Endodermal cell (in vitro differentiated cells): ENCODE measurements around the gene NDUFV1. TPM values are rescaled to one million over a fixed set of nuclear protein-coding genes. Genes with fewer than 3 reads are reported as not detected.

Experiments used
- DNase-seq: peaks from one replicate; pipeline ENCODE4 v3.0.0-alpha.2; 2017
- H3K27ac ChIP-seq: 2 replicates; pipeline ENCODE4 v1.5.1; 2013; ENCODE audit warnings: mild to moderate bottlenecking, low read depth, low read length, moderate library complexity
- H3K27me3 ChIP-seq: 2 replicates; pipeline ENCODE4 v1.6.1; 2013; ENCODE audit warnings: mild to moderate bottlenecking, low read length, moderate library complexity; ENCODE audit not compliant: insufficient read depth, control insufficient read depth, poor library complexity, severe bottlenecking
- H3K36me3 ChIP-seq: 2 replicates; pipeline ENCODE4 v1.7.0; 2013; ENCODE audit warnings: mild to moderate bottlenecking, low read length, moderate library complexity; ENCODE audit not compliant: control insufficient read depth, insufficient read depth
- H3K4me1 ChIP-seq: one replicate; pipeline ENCODE4 v1.7.0; 2013; ENCODE audit warnings: low read length; ENCODE audit not compliant: control insufficient read depth, insufficient read depth
- H3K4me3 ChIP-seq: 2 replicates; pipeline ENCODE4 v1.5.1; 2013; ENCODE audit warnings: mild to moderate bottlenecking, low read length, moderate library complexity
- H3K9ac ChIP-seq: 2 replicates; pipeline ENCODE4 v1.6.1; 2013; ENCODE audit warnings: mild to moderate bottlenecking, low read length, moderate library complexity; ENCODE audit not compliant: poor library complexity, severe bottlenecking; ENCODE audit errors: extremely low read depth
- H3K9me3 ChIP-seq: 2 replicates; pipeline ENCODE4 v1.6.1; 2013; ENCODE audit warnings: mild to moderate bottlenecking, low read length, moderate library complexity; ENCODE audit not compliant: control insufficient read depth
- H3K27ac Mint-ChIP-seq: 2 replicates; pipeline ENCODE4 v1.8.0; 2020; ENCODE audit warnings: mixed read lengths
- H3K27me3 Mint-ChIP-seq: 2 replicates; pipeline ENCODE4 v1.8.0; 2021; ENCODE audit warnings: mild to moderate bottlenecking, mixed read lengths; ENCODE audit not compliant: insufficient read depth
- H3K36me3 Mint-ChIP-seq: 2 replicates; pipeline ENCODE4 v1.8.0; 2020; ENCODE audit warnings: low read depth, mixed read lengths
- H3K4me1 Mint-ChIP-seq: 2 replicates; pipeline ENCODE4 v1.8.0; 2020; ENCODE audit warnings: mixed read lengths
- H3K4me3 Mint-ChIP-seq: 2 replicates; pipeline ENCODE4 v1.8.0; 2020; ENCODE audit warnings: mild to moderate bottlenecking, moderate library complexity, mixed read lengths
- H3K9me3 Mint-ChIP-seq: 2 replicates; pipeline ENCODE4 v1.8.0; 2020; ENCODE audit warnings: mild to moderate bottlenecking, mixed read lengths
- CTCF ChIP-seq: fragments of 200-600 bp; sonication (generic); conservative IDR thresholded peaks from 2 replicates; pipeline ENCODE4 v1.5.0; 2021; ENCODE audit warnings: antibody characterized with exemption, mild to moderate bottlenecking
- WGBS, 2 experiments: methylation state at CpG; one replicate each; pipeline versions ENCODE4 v1.1.5 to v1.1.7; 2013; ENCODE audit warnings: missing lambda C conversion rate in 2 of 2, mixed read lengths in 1 of 2; ENCODE audit not compliant: insufficient coverage in 1 of 2, insufficient read length in 1 of 2; 5-methylcytosine and 5-hydroxymethylcytosine counted together
- long read RNA-seq, 4 experiments: library from polyadenylated mRNA in 2 of 4; library from RNA in 1 of 4; library from capped mRNA in 1 of 4; stranded (forward) in 3 of 4; unstranded in 1 of 4; transcript quantifications; one replicate each; pipeline ENCODE4 v2.0.0, GENCODE V29; 2020 to 2021; ENCODE audit warnings: inconsistent platforms in 1 of 4
- polyA plus RNA-seq, 2 experiments: library from polyadenylated mRNA; stranded (reverse); fragments of 50-300 nt; gene quantifications; one replicate each; pipeline ENCODE4 v1.2.3, GENCODE V29; 2013
- total RNA-seq, 2 donors: library from RNA; stranded (reverse); fragmentation: NEBNext Ultra II Directional in 1 of 2; extraction: Animal tissue kit (Norgen Biotek cat#: 25700) in 1 of 2; gene quantifications; 2 replicates in 1 of 2; 3 replicates in 1 of 2; pipeline ENCODE4 v1.2.1, GENCODE V29; 2021

The NDUFV1 gene
- total RNA-seq, result 100 to 1,000 TPM; 135 to 160 TPM
- polyA plus RNA-seq (2013, experiment 1 of 2), result 138 TPM
- polyA plus RNA-seq (2013, experiment 2 of 2), result 109 TPM
- long read RNA-seq, experiment 1, transcript NDUFV1-201 (10 exons, 1,596 nt), result major isoform, 37 of 61 reads
- long read RNA-seq, experiment 1, partial matches to known transcripts, result 9 of 61 reads
- long read RNA-seq, experiment 1, other reads (novel, unspliced or antisense), result 12 of 61 reads
- long read RNA-seq, experiment 2, transcript NDUFV1-201 (10 exons, 1,596 nt), result major isoform, 108 of 150 reads
- long read RNA-seq, experiment 2, partial matches to known transcripts, result 15 of 150 reads
- long read RNA-seq, experiment 2, other reads (novel, unspliced or antisense), result 23 of 150 reads
- long read RNA-seq, experiment 3, transcript NDUFV1-201 (10 exons, 1,596 nt), result major isoform, 410 of 468 reads
- long read RNA-seq, experiment 3, partial matches to known transcripts, result 14 of 468 reads
- long read RNA-seq, experiment 3, other reads (novel, unspliced or antisense), result 34 of 468 reads
- long read RNA-seq, experiment 4, transcript NDUFV1-201 (10 exons, 1,596 nt), result major isoform, 161 of 242 reads
- long read RNA-seq, experiment 4, partial matches to known transcripts, result 38 of 242 reads
- long read RNA-seq, experiment 4, other reads (novel, unspliced or antisense), result 38 of 242 reads

GRCh38 chr11:67606492-67607295 is at the start of gene NDUFV1:
NDUFV1 (plus strand) TSS chr11:67606936; CDS start chr11:67607005, 69 bp downstream.
- Histone ChIP-seq H3K4me1 (peaks cover 14% of the 10 kb centered on the region), H3K27ac (no peak within 1 kb of the TSS), H3K9ac (peak within 1 kb of the TSS; percentile 56), H3K27me3 (no peaks in the 10 kb centered on the region), H3K9me3 (peaks cover 12% of the 10 kb centered on the region), H3K36me3 (peaks cover 24% of the 10 kb centered on the region), H3K4me3 (peak within 1 kb of the TSS; percentile 86)
- H3K9me3 Mint-ChIP-seq, result peaks cover 12% of the 10 kb centered on the region
- 4 to 6% methylated on average over 40 to 69 of the region's 69 CpGs for WGBS, 2 experiments
- H3K36me3 Mint-ChIP-seq, result peaks cover 24% of the 10 kb centered on the region
- H3K27ac Mint-ChIP-seq, result peak within 1 kb of the TSS; percentile 86
- peak; percentile 63 for TF ChIP-seq CTCF
- H3K27me3 Mint-ChIP-seq, result no peaks in the 10 kb centered on the region
- peak; percentile 98 for DNase-seq
- H3K4me3 Mint-ChIP-seq, result peak within 1 kb of the TSS; percentile 72
- peaks cover 20% of the 10 kb centered on the region for H3K4me1 Mint-ChIP-seq

GRCh38 chr11:67558084-67558772 is 48.5 kb upstream of the NDUFV1 start:
- TF ChIP-seq CTCF, result no peak
- Mint-ChIP-seq H3K36me3 (no peaks in the 10 kb centered on the region), H3K4me1 (peaks cover 6% of the 10 kb centered on the region), H3K27me3 (peaks cover 3% of the 10 kb centered on the region), H3K9me3 (peaks cover 2% of the 10 kb centered on the region), H3K4me3 (no peak overlapping the region), H3K27ac (no peak overlapping the region)
- no peak for DNase-seq
- Histone ChIP-seq H3K27me3 (no peaks in the 10 kb centered on the region), H3K9ac (no peak overlapping the region), H3K36me3 (no peaks in the 10 kb centered on the region), H3K4me3 (no peak overlapping the region), H3K4me1 (no peaks in the 10 kb centered on the region), H3K9me3 (no peaks in the 10 kb centered on the region), H3K27ac (no peak overlapping the region)
- WGBS, 2 experiments, result 93 to 96% methylated on average over 11 to 19 of the region's 19 CpGs
